GM19025 (cell line): Measurements from ENCODE around the gene ITGA4.

Experiments
- ATAC-seq: cut with Tn5 transposase; IDR thresholded peaks from one replicate; pipeline ENCODE4 v1.9.1; 2021; ENCODE audit warnings: mild to moderate bottlenecking, low read depth, moderate library complexity; ENCODE audit not compliant: unreplicated experiment

ITGA4 gene

GRCh38 chr2:181570833-181571661 lies 113.9 kb downstream of the ITGA4 start:
- ATAC-seq: no peak

- no peak for ATAC-seq
Measured at GRCh38 chr2:181573140-181573736, 116.1 kb downstream of the ITGA4 start.

GRCh38 chr2:181574321-181574720 lies 117.1 kb downstream of the ITGA4 start:
- no peak for ATAC-seq

- no peak for ATAC-seq
Measured at GRCh38 chr2:181575024-181575649, 118.0 kb downstream of the ITGA4 start.

GRCh38 chr2:181575650-181576025 lies 118.5 kb downstream of the ITGA4 start:
- ATAC-seq: no peak

GRCh38 chr2:181576431-181576830 lies 119.2 kb downstream of the ITGA4 start:
- ATAC-seq: no peak

GRCh38 chr2:181578829-181579228 lies 121.6 kb downstream of the ITGA4 start:
- no peak for ATAC-seq

- ATAC-seq: no peak
Measured at GRCh38 chr2:181581534-181581933, 124.3 kb downstream of the ITGA4 start.

- no peak for ATAC-seq
Measured at GRCh38 chr2:181585732-181586131, 128.5 kb downstream of the ITGA4 start.
